ENCODE measurements around the gene LRCH1. TPM values are rescaled to one million over a fixed set of nuclear protein-coding genes. Genes with fewer than 3 reads are reported as not detected.
A peak's percentile ranks its signal among the peaks of the same experiment; 100 is the strongest.

LRCH1 gene
- total RNA-seq, 6 experiments from 2014 or later: 11.3 to 13.9 (median 12.5) TPM

DNA sequence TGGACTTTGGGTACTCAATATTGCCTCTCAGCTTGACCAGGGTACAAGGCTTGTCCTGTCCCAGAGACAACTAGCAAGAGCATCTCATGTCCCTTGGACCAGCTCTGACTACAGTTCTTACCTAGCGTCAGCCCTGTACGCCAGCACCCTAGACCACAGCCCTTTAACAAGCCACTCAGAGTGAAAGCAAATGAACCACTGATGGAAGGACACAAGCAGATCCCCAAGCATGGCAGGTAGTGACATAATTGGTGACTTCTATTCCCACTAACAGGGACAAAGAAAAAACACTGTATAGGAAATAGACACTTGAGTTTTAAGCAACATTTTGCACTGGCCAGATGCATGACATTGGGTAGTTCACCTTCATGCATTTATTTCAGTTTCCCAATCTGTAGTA lies 8.8 kb upstream of the LRCH1 start:
- H3K36me3 Mint-ChIP-seq (ENCODE audit: low read depth): no peaks in the 10 kb centered on the region
- no peaks in the 10 kb centered on the region; the same call in 1 of the 2 replicates for H3K4me1 Mint-ChIP-seq (ENCODE audit: low read depth)
- peaks cover 4% of the 10 kb centered on the region; the same call in 1 of the 2 replicates for H3K27me3 Mint-ChIP-seq (ENCODE audit: insufficient read depth)
- TF ChIP-seq, protein P1, sequence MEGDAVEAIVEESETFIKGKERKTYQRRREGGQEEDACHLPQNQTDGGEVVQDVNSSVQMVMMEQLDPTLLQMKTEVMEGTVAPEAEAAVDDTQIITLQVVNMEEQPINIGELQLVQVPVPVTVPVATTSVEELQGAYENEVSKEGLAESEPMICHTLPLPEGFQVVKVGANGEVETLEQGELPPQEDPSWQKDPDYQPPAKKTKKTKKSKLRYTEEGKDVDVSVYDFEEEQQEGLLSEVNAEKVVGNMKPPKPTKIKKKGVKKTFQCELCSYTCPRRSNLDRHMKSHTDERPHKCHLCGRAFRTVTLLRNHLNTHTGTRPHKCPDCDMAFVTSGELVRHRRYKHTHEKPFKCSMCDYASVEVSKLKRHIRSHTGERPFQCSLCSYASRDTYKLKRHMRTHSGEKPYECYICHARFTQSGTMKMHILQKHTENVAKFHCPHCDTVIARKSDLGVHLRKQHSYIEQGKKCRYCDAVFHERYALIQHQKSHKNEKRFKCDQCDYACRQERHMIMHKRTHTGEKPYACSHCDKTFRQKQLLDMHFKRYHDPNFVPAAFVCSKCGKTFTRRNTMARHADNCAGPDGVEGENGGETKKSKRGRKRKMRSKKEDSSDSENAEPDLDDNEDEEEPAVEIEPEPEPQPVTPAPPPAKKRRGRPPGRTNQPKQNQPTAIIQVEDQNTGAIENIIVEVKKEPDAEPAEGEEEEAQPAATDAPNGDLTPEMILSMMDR (IDR thresholded peaks at IDR 0.05): no peak
- DNase-seq: no peak
- no peak overlapping the region for H3K27ac Mint-ChIP-seq
- no peaks in the 10 kb centered on the region for H3K9me3 Mint-ChIP-seq
- H3K4me3 Mint-ChIP-seq: no peak overlapping the region

DNA sequence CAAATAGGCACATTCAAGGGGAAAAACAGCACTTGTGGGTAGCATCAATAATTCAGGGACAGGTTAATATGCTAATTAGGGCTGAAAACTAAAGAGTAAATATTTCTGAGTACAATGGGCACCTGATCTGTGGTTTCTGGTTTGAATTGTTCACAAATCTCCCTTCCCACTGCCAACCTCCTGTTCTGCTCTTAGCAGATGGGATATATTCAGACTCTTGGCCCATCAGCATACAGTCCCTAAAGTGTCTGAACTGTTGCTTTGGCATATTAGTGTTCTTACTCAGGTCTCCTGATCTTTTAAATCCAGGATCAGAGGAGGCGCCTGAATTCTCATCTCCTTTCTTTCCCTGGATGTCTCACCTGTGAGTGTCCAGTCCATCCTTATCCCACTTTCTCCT lies 8.2 kb upstream of the LRCH1 start:
- Mint-ChIP-seq H3K4me3 (no peak overlapping the region), H3K27me3 (ENCODE audit: insufficient read depth) (peaks cover 4% of the 10 kb centered on the region; the same call in 1 of the 2 replicates), H3K9me3 (no peaks in the 10 kb centered on the region), H3K4me1 (ENCODE audit: low read depth) (no peaks in the 10 kb centered on the region; the same call in 1 of the 2 replicates), H3K36me3 (ENCODE audit: low read depth) (no peaks in the 10 kb centered on the region), H3K27ac (no peak overlapping the region)
- TF ChIP-seq, protein P1 (IDR thresholded peaks at IDR 0.05): no peak
- no peak for DNase-seq

DNA sequence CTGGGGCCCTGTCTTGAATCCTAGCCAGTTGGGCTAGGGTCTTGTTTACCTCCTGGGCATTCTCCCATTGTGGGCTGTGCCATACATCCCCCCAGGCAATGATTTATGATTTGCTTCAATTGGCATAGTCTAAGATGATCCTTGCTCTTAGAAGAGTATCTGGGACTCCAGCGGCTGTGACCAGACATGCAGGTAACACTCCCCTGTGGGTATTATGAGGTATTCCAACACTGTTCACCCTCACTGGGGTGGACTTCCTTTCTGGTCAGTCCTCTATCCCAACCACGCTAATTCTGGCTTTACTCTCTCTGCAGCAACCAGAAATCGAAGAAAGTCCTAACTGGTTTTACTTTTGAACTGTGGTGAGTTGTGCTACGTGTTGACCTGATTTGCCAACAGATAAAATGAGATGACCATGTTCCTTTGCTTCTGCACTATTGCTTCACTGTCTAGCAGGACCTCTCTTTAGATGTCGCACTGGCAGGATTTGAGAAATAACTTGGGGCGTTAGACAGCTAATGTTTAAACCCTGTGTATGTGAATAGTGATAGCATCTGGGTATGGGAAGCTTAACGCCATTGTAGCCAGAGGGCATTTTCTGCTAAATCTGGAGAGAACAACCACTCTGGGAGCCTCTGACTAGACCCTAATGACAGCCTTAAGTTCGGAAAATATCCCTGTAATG lies 6.7 kb upstream of the LRCH1 start:
- Mint-ChIP-seq H3K4me3 (no peak overlapping the region), H3K9me3 (no peaks in the 10 kb centered on the region), H3K4me1 (ENCODE audit: low read depth) (peaks cover 1% of the 10 kb centered on the region), H3K27ac (no peak overlapping the region), H3K36me3 (ENCODE audit: low read depth) (no peaks in the 10 kb centered on the region), H3K27me3 (ENCODE audit: insufficient read depth) (peaks cover 4% of the 10 kb centered on the region; the same call in 1 of the 2 replicates)
- no peak for DNase-seq
- TF ChIP-seq, protein P1 (IDR thresholded peaks at IDR 0.05): no peak

DNA sequence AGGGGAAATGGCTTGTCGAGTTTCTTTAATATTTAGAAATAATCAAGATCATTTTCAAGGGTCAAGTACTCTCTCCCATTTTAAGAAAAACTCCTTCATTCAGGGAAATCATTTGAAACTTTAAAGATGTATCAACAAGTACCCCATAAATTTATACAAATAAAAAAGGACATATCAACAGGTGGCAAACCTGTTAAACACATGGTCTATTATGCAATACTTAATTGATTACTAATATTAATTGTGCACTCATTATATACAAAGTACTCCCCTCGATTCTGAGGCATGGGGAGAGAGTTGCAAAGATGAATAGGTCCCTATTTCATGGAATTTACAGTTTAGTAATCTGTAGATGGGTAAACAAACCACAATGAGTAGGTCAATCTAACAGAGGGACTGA lies 2.1 kb upstream of the LRCH1 start:
- Mint-ChIP-seq H3K27me3 (ENCODE audit: insufficient read depth) (0 out of 2 replicates have a peak, but pooled peaks cover 2% of the 10 kb centered on the region), H3K4me1 (ENCODE audit: low read depth) (peaks cover 33% of the 10 kb centered on the region), H3K27ac (no peak overlapping the region), H3K4me3 (no peak overlapping the region), H3K9me3 (no peaks in the 10 kb centered on the region), H3K36me3 (ENCODE audit: low read depth) (no peaks in the 10 kb centered on the region)
- DNase-seq: no peak
- TF ChIP-seq, protein P1 (IDR thresholded peaks at IDR 0.05): no peak

DNA sequence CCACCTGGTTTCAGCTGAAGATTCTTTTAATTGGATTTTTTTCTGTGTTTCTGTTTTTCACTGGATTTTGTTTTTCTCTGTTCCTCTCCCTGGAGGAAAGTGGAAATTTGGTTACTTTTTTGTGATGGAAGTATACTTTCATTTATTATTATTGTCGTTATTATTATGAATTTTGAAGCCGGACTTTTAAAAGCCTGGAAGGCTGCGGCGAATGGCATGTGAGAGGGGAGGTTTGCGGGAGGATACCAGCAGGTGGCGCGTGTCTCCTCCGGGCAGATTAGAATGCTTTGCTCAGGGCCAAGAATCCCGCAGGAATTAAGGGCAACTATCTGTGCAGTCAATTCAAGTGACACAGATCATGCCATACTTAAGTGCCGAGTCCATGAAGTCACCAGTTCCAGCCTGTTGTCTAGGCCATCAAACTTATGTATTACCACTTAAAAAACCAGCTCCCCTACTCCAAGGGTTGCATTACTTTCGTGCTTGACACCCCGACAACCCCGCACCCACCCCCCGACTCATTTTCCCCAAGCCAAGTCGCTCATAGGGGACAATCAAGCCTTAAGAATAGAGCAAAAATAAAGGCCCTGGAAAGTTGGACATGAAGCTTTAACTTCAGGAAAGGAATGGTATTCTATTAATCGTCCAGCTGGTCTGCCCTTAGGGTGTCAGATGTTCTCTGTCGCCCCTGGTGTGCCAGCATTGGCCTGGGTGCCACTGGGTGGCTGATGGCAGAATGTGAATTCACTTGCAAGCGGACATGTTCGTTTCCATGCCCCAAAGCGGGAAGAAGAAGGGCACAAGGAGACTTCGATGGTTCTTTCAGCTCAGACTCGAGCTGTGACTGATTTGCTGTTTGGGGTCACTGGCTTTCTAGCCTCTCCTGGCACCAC lies 1.3 kb upstream of the LRCH1 start:
- DNase-seq: peak; percentile 79
- no peaks in the 10 kb centered on the region for H3K36me3 Mint-ChIP-seq (ENCODE audit: low read depth)
- H3K9me3 Mint-ChIP-seq: no peaks in the 10 kb centered on the region
- H3K4me3 Mint-ChIP-seq: peak overlapping the region; percentile 96
- peaks cover 39% of the 10 kb centered on the region for H3K4me1 Mint-ChIP-seq (ENCODE audit: low read depth)
- peak overlapping the region; percentile 51; the same call in 1 of the 2 replicates for H3K27ac Mint-ChIP-seq
- TF ChIP-seq, protein P1 (IDR thresholded peaks at IDR 0.05): peak; percentile 92
- H3K27me3 Mint-ChIP-seq (ENCODE audit: insufficient read depth): no peaks in the 10 kb centered on the region
